Epithelial cell of prostate (primary cell): Measurements from ENCODE around the gene ORC4.

Experiments used
- DNase-seq: peaks from one replicate; pipeline ENCODE4 v3.0.0-alpha.2; 2011; ENCODE audit warnings: low read depth, low spot score
- H3K27ac ChIP-seq: fragments of 450-650 bp; 2 replicates; pipeline ENCODE4 v1.5.1; 2017; ENCODE audit warnings: mild to moderate bottlenecking

The ORC4 gene

GRCh38 chr2:147939313-147939712 lies 81.2 kb downstream of the ORC4 start:
- no peak for DNase-seq
- no peak overlapping the region for H3K27ac ChIP-seq

GRCh38 chr2:147937744-147938349 lies 82.7 kb downstream of the ORC4 start:
- no peak overlapping the region for H3K27ac ChIP-seq
- DNase-seq = no peak

GRCh38 chr2:147934881-147935620 lies 85.5 kb downstream of the ORC4 start:
- DNase-seq = no peak
- H3K27ac ChIP-seq = no peak overlapping the region

- DNase-seq = no peak
- no peak overlapping the region for H3K27ac ChIP-seq
These were observed 86.6 kb downstream of the ORC4 start for GRCh38 chr2:147933931-147934330.

- no peak overlapping the region for H3K27ac ChIP-seq
- no peak for DNase-seq
These were observed 93.4 kb downstream of the ORC4 start for GRCh38 chr2:147927053-147927588.

- H3K27ac ChIP-seq = no peak overlapping the region
- DNase-seq = no peak
These were observed 94.7 kb downstream of the ORC4 start for GRCh38 chr2:147925886-147926285.

- no peak for DNase-seq
- H3K27ac ChIP-seq = no peak overlapping the region
These were observed 95.9 kb downstream of the ORC4 start for GRCh38 chr2:147924647-147925046.

GRCh38 chr2:147923846-147924245 lies 96.7 kb downstream of the ORC4 start:
- no peak overlapping the region for H3K27ac ChIP-seq
- DNase-seq = no peak

- DNase-seq = no peak
- H3K27ac ChIP-seq = no peak overlapping the region
These were observed 103.4 kb downstream of the ORC4 start for GRCh38 chr2:147917161-147917560.

- DNase-seq = no peak
- no peak overlapping the region for H3K27ac ChIP-seq
These were observed 103.8 kb downstream of the ORC4 start for GRCh38 chr2:147916723-147917122.

- no peak overlapping the region for H3K27ac ChIP-seq
- no peak for DNase-seq
These were observed 104.5 kb downstream of the ORC4 start for GRCh38 chr2:147916067-147916466.

GRCh38 chr2:147913701-147914480 lies 106.6 kb downstream of the ORC4 start:
- DNase-seq = no peak

GRCh38 chr2:147910990-147911473 lies 109.5 kb downstream of the ORC4 start:
- H3K27ac ChIP-seq = no peak overlapping the region
- no peak for DNase-seq

More at GRCh38 chr2:147913701-147914480, 106.6 kb downstream of the ORC4 start:
- H3K27ac ChIP-seq = no peak overlapping the region

- DNase-seq = no peak
- H3K27ac ChIP-seq = no peak overlapping the region
These were observed 111.4 kb downstream of the ORC4 start for GRCh38 chr2:147909178-147909577.

- DNase-seq = peak; percentile 12
- H3K27ac ChIP-seq = no peak overlapping the region
These were observed 116.5 kb downstream of the ORC4 start for GRCh38 chr2:147904051-147904450.

GRCh38 chr2:147888680-147889079 lies 131.9 kb downstream of the ORC4 start:
- H3K27ac ChIP-seq = no peak overlapping the region
- DNase-seq = no peak

GRCh38 chr2:147886136-147886535 lies 134.4 kb downstream of the ORC4 start:
- no peak overlapping the region for H3K27ac ChIP-seq
- DNase-seq = no peak

- no peak overlapping the region for H3K27ac ChIP-seq
- DNase-seq = no peak
These were observed 135.7 kb downstream of the ORC4 start for GRCh38 chr2:147884830-147885229.

- DNase-seq = no peak
- H3K27ac ChIP-seq = no peak overlapping the region
These were observed 137.9 kb downstream of the ORC4 start for GRCh38 chr2:147882631-147883030.
